Measurements from ENCODE around the gene OR2V2. TPM values are rescaled to one million over a fixed set of nuclear protein-coding genes. Genes with fewer than 3 reads are reported as not detected.
A peak's percentile ranks its signal among the peaks of the same experiment; 100 is the strongest.
"Not testable (repeated sequence)": the region's sequence is repeated elsewhere in the genome, so short reads cannot be mapped to it uniquely, and the experiment has no call there.

OR2V2 gene
- total and polyA plus RNA-seq, 4 donors, result 0.06 TPM; not detected in 3

GRCh38 chr5:181167814-181168488, 20.6 kb downstream of the OR2V2 start:
- Histone ChIP-seq H3K27me3 (ENCODE audit: control insufficient read depth, insufficient read depth, low read length) (peaks cover 88% of the 10 kb centered on the region), H3K36me3 (ENCODE audit: control insufficient read depth, insufficient read depth, low read length) (no peaks in the 10 kb centered on the region), H3K4me1 (ENCODE audit: control insufficient read depth, insufficient read depth, low read length) (peaks cover 16% of the 10 kb centered on the region), H3K9me3 (ENCODE audit: control insufficient read depth, insufficient read depth, low read length) (no peaks in the 10 kb centered on the region), H3K27ac (ENCODE audit: low read depth, low read length) (no peak overlapping the region), H3K4me3 (ENCODE audit: low read depth, low read length) (no peak overlapping the region)
- 22% methylated on average over 7 of the region's 11 CpGs for WGBS (ENCODE audit: insufficient coverage)
- peak in 1 of 6 donors; percentile 42 for DNase-seq (ENCODE audit: low read depth in 4 of 6, low spot score in 6 of 6)

- WGBS (ENCODE audit: insufficient coverage), result 27% methylated on average over 4 of the region's 14 CpGs
- no peak overlapping the region for H3K4me3 ChIP-seq (ENCODE audit: low read depth, low read length)
- no peak for DNase-seq (ENCODE audit: low read depth in 4 of 6, low spot score in 6 of 6)
- no peaks in the 10 kb centered on the region for H3K9me3 ChIP-seq (ENCODE audit: control insufficient read depth, insufficient read depth, low read length)
- H3K4me1 ChIP-seq (ENCODE audit: control insufficient read depth, insufficient read depth, low read length), result peaks cover 22% of the 10 kb centered on the region
- H3K27ac ChIP-seq (ENCODE audit: low read depth, low read length), result no peak overlapping the region
- no peaks in the 10 kb centered on the region for H3K36me3 ChIP-seq (ENCODE audit: control insufficient read depth, insufficient read depth, low read length)
- peaks cover 89% of the 10 kb centered on the region for H3K27me3 ChIP-seq (ENCODE audit: control insufficient read depth, insufficient read depth, low read length)
These were observed 21.3 kb downstream of the OR2V2 start for GRCh38 chr5:181168595-181169118.

GRCh38 chr5:181169459-181170236, 22.3 kb downstream of the OR2V2 start:
- not testable (repeated sequence) for H3K9me3 ChIP-seq (ENCODE audit: control insufficient read depth, insufficient read depth, low read length); H3K4me3 ChIP-seq (ENCODE audit: low read depth, low read length); H3K27ac ChIP-seq (ENCODE audit: low read depth, low read length); H3K36me3 ChIP-seq (ENCODE audit: control insufficient read depth, insufficient read depth, low read length)
- Histone ChIP-seq H3K4me1 (ENCODE audit: control insufficient read depth, insufficient read depth, low read length) (peaks cover 22% of the 10 kb centered on the region), H3K27me3 (ENCODE audit: control insufficient read depth, insufficient read depth, low read length) (peaks cover 91% of the 10 kb centered on the region)
- under 1% methylated on average over 45 of the region's 50 CpGs for WGBS (ENCODE audit: insufficient coverage)
- DNase-seq (ENCODE audit: low read depth in 4 of 6, low spot score in 6 of 6), result peak in 2 of 6 donors; percentile 67 to 75

- 3% methylated on average over 33 of the region's 33 CpGs for WGBS (ENCODE audit: insufficient coverage)
These were observed 22.9 kb downstream of the OR2V2 start for GRCh38 chr5:181170237-181170825.

GRCh38 chr5:181170996-181171395, 23.6 kb downstream of the OR2V2 start:
- Histone ChIP-seq H3K27ac (ENCODE audit: low read depth, low read length) (no peak overlapping the region), H3K36me3 (ENCODE audit: control insufficient read depth, insufficient read depth, low read length) (no peaks in the 10 kb centered on the region), H3K4me1 (ENCODE audit: control insufficient read depth, insufficient read depth, low read length) (peaks cover 20% of the 10 kb centered on the region), H3K9me3 (ENCODE audit: control insufficient read depth, insufficient read depth, low read length) (no peaks in the 10 kb centered on the region), H3K27me3 (ENCODE audit: control insufficient read depth, insufficient read depth, low read length) (peaks cover 92% of the 10 kb centered on the region), H3K4me3 (ENCODE audit: low read depth, low read length) (no peak overlapping the region)
- no peak for DNase-seq (ENCODE audit: low read depth in 4 of 6, low spot score in 6 of 6)
- WGBS (ENCODE audit: insufficient coverage), result 83% methylated on average over 2 of the region's 6 CpGs

More at GRCh38 chr5:181170237-181170825, 22.9 kb downstream of the OR2V2 start:
- Histone ChIP-seq H3K4me3 (ENCODE audit: low read depth, low read length) (no peak overlapping the region), H3K27ac (ENCODE audit: low read depth, low read length) (no peak overlapping the region), H3K27me3 (ENCODE audit: control insufficient read depth, insufficient read depth, low read length) (peaks cover 93% of the 10 kb centered on the region), H3K9me3 (ENCODE audit: control insufficient read depth, insufficient read depth, low read length) (no peaks in the 10 kb centered on the region), H3K36me3 (ENCODE audit: control insufficient read depth, insufficient read depth, low read length) (no peaks in the 10 kb centered on the region), H3K4me1 (ENCODE audit: control insufficient read depth, insufficient read depth, low read length) (peaks cover 20% of the 10 kb centered on the region)
- no peak for DNase-seq (ENCODE audit: low read depth in 4 of 6, low spot score in 6 of 6)

GRCh38 chr5:181171782-181172181, 24.4 kb downstream of the OR2V2 start:
- Histone ChIP-seq H3K27ac (ENCODE audit: low read depth, low read length) (no peak overlapping the region), H3K9me3 (ENCODE audit: control insufficient read depth, insufficient read depth, low read length) (no peaks in the 10 kb centered on the region), H3K27me3 (ENCODE audit: control insufficient read depth, insufficient read depth, low read length) (peaks cover 85% of the 10 kb centered on the region), H3K4me1 (ENCODE audit: control insufficient read depth, insufficient read depth, low read length) (peaks cover 20% of the 10 kb centered on the region), H3K36me3 (ENCODE audit: control insufficient read depth, insufficient read depth, low read length) (no peaks in the 10 kb centered on the region), H3K4me3 (ENCODE audit: low read depth, low read length) (no peak overlapping the region)
- no peak for DNase-seq (ENCODE audit: low read depth in 4 of 6, low spot score in 6 of 6)
- WGBS (ENCODE audit: insufficient coverage), result no CpG with 5 or more reads among the region's 3 CpGs

GRCh38 chr5:181173027-181173419, 25.6 kb downstream of the OR2V2 start:
- Histone ChIP-seq H3K27ac (ENCODE audit: low read depth, low read length) (no peak overlapping the region), H3K4me1 (ENCODE audit: control insufficient read depth, insufficient read depth, low read length) (peaks cover 20% of the 10 kb centered on the region), H3K9me3 (ENCODE audit: control insufficient read depth, insufficient read depth, low read length) (no peaks in the 10 kb centered on the region), H3K27me3 (ENCODE audit: control insufficient read depth, insufficient read depth, low read length) (peaks cover 83% of the 10 kb centered on the region), H3K4me3 (ENCODE audit: low read depth, low read length) (no peak overlapping the region), H3K36me3 (ENCODE audit: control insufficient read depth, insufficient read depth, low read length) (no peaks in the 10 kb centered on the region)
- WGBS (ENCODE audit: insufficient coverage), result 31% methylated on average over 10 of the region's 11 CpGs
- no peak for DNase-seq (ENCODE audit: low read depth in 4 of 6, low spot score in 6 of 6)

GRCh38 chr5:181173420-181174342, 26.3 kb downstream of the OR2V2 start:
- WGBS (ENCODE audit: insufficient coverage), result 3% methylated on average over 50 of the region's 50 CpGs
- H3K36me3 ChIP-seq (ENCODE audit: control insufficient read depth, insufficient read depth, low read length), result no peaks in the 10 kb centered on the region
- H3K4me1 ChIP-seq (ENCODE audit: control insufficient read depth, insufficient read depth, low read length), result peaks cover 20% of the 10 kb centered on the region
- peaks cover 77% of the 10 kb centered on the region for H3K27me3 ChIP-seq (ENCODE audit: control insufficient read depth, insufficient read depth, low read length)
- no peak overlapping the region for H3K4me3 ChIP-seq (ENCODE audit: low read depth, low read length)
- no peaks in the 10 kb centered on the region for H3K9me3 ChIP-seq (ENCODE audit: control insufficient read depth, insufficient read depth, low read length)
- no peak overlapping the region for H3K27ac ChIP-seq (ENCODE audit: low read depth, low read length)
- DNase-seq (ENCODE audit: low read depth in 4 of 6, low spot score in 6 of 6), result peak in 1 of 6 donors; percentile 71
